ENCODE results near the gene CEMIP.

The CEMIP gene

GRCh38 chr15:80957556-80957955 lies 178.4 kb downstream of the CEMIP start:
- Histone ChIP-seq H3K4me1 (ENCODE audit: control insufficient read depth, insufficient read depth, low read length) (peaks cover 3% of the 10 kb centered on the region; the same call in 1 of the 2 replicates), H3K4me3 (ENCODE audit: low read depth, low read length) (no peak overlapping the region), H3K36me3 (ENCODE audit: control insufficient read depth in 2 of 2, insufficient read depth in 1 of 2, low read length in 2 of 2) (peaks cover 0 to 8% of the 10 kb centered on the region in 2 experiments; a peak in 1 of 3 replicates), H3K27ac (ENCODE audit: extremely low read depth, low read depth, low read length) (no peak overlapping the region), H3K9me3 (ENCODE audit: control insufficient read depth, insufficient read depth, low read depth, low read length) (no peaks in the 10 kb centered on the region)
- ChIA-PET POLR2A (no interaction called here), CTCF (interaction anchor here (1.0 to 2.3 kb wide), 5 partner anchors 12 to 502 kb away, joined by 3 to 17 read pairs (median 3); partner anchors contain the start of gene CEMIP)
- TF ChIP-seq ZSCAN4 (tag by site-specific recombination; IDR thresholded peaks at IDR 0.05): peak; percentile 46; the same call in 1 of the 2 replicates
- no peak for TF ChIP-seq KLF9 (tag by site-specific recombination; IDR thresholded peaks at IDR 0.05; ENCODE audit: low read depth)
- 0 out of 2 replicates have a peak, but pooled peaks have one; percentile 11 for TF ChIP-seq SCRT2 (tag by site-specific recombination; IDR thresholded peaks at IDR 0.05)

- CTCF ChIA-PET: interaction anchor here (1.0 to 2.3 kb wide), 3 partner anchors 12 to 502 kb away, joined by 3 to 17 read pairs (median 3); partner anchors contain the start of gene CEMIP
- Histone ChIP-seq H3K4me3 (ENCODE audit: low read depth, low read length) (no peak overlapping the region), H3K9me3 (ENCODE audit: control insufficient read depth, insufficient read depth, low read depth, low read length) (no peaks in the 10 kb centered on the region), H3K4me1 (ENCODE audit: control insufficient read depth, insufficient read depth, low read length) (peaks cover 3% of the 10 kb centered on the region; the same call in 1 of the 2 replicates), H3K27ac (ENCODE audit: extremely low read depth, low read depth, low read length) (no peak overlapping the region), H3K36me3 (ENCODE audit: control insufficient read depth in 2 of 2, insufficient read depth in 1 of 2, low read length in 2 of 2) (peaks cover 0 to 8% of the 10 kb centered on the region in 2 experiments; a peak in 1 of 3 replicates)
- POLR2A ChIA-PET: no interaction called here
- TF ChIP-seq ZBTB20 (tag by site-specific recombination; IDR thresholded peaks at IDR 0.05) (no peak), ZNF398 (tag by site-specific recombination; IDR thresholded peaks at IDR 0.05) (no peak), ZNF24 (tag by site-specific recombination; IDR thresholded peaks at IDR 0.05) (no peak), ZNF157 (tag by site-specific recombination; IDR thresholded peaks at IDR 0.05) (no peak), ZNF560 (tag by site-specific recombination; IDR thresholded peaks at IDR 0.05; ENCODE audit: borderline replicate concordance) (no peak), OSR2 (tag by site-specific recombination; IDR thresholded peaks at IDR 0.05) (no peak), PRDM10 (tag by site-specific recombination; IDR thresholded peaks at IDR 0.05) (no peak), ZBTB10 (tag by site-specific recombination; IDR thresholded peaks at IDR 0.05) (no peak), ZNF518A (tag by site-specific recombination; conservative IDR thresholded peaks at IDR 0.05; ENCODE audit: low read depth) (no peak), ZNF211 (tag by site-specific recombination; IDR thresholded peaks at IDR 0.05; ENCODE audit: low read depth) (no peak), ZNF776 (tag by site-specific recombination; IDR thresholded peaks at IDR 0.05; ENCODE audit: borderline replicate concordance) (no peak), REPIN1 (tag by site-specific recombination; IDR thresholded peaks at IDR 0.05; ENCODE audit: low read depth) (no peak), AEBP2 (tag by site-specific recombination; IDR thresholded peaks at IDR 0.05; ENCODE audit: borderline replicate concordance) (no peak), ZNF768 (tag by site-specific recombination; IDR thresholded peaks at IDR 0.05) (no peak)
These were observed 178.8 kb downstream of the CEMIP start for GRCh38 chr15:80957976-80958375.

Measured in HEK293 (cell line).